ENCODE results near the gene FLAD1.

FLAD1 gene

DNA sequence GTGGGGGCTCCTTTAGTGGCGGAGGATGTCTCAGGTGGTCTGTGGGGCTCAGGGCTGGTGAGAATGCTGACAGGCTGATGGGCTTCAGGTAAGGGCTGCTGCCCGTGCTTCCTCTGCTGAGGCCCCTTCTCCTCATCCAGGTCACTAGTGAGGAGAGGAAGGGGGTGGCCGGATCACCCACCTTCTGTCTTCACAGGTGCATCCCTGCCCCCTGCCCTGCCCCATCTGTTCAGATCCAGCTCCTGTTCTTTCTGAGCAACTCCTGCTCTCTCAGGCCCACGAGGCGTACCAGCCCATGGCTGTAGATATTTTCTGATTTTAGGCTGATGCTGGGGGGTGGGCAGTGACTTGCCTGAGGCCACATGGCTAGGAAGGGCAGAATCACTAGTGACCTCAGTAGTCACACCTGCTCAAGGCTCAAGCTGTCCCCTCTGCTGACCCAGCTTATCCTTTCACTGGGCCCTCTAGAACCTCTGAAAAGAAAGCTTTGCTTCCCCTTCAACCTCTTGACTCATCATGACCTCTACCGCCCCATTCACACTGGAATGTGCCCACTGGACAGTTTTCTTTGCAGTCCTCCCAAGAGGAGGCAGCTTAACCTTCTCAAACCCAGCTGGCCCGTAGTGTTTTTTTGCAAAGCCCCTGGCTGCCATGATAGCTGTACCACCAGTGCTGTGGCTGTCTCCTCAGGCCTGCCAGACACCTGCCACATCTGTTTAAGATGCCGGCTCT lies 35.6 kb downstream of the FLAD1 start:
- DNase-seq: no peak

- no peak for DNase-seq
Measured at GRCh38 chr1:155019377-155020245, 36.5 kb downstream of the FLAD1 start.

- DNase-seq: no peak
Measured at GRCh38 chr1:155022136-155022926, 39.2 kb downstream of the FLAD1 start.

- DNase-seq: no peak
Measured at GRCh38 chr1:155022927-155023236, 39.7 kb downstream of the FLAD1 start.

- no peak for DNase-seq
Measured at GRCh38 chr1:155023627-155024026, 40.5 kb downstream of the FLAD1 start.

GRCh38 chr1:155024315-155024714 lies 41.2 kb downstream of the FLAD1 start:
- DNase-seq: no peak

- DNase-seq: no peak
Measured at GRCh38 chr1:155026154-155026553, 43.0 kb downstream of the FLAD1 start.

DNA sequence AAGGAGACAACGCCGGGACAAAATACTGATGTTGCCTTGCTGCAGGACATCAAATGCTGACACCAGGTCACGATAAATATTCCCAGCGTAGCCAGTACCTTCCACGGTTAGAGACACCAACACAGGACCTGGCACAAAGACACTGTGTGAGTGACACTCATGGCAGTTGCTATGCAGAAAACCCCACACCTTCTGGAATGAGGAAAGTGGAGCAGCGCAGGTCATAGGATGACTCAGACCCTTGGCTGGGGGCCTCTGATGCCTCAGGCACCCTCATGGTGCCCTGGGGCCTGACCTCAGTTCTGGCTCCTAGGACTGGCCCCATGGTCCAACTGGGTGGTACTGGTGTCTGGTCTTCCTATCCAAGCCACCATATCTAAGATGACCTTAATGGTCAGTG lies 43.4 kb downstream of the FLAD1 start:
- no peak for DNase-seq

- DNase-seq: no peak
Measured at GRCh38 chr1:155029513-155030242, 46.5 kb downstream of the FLAD1 start.

DNA sequence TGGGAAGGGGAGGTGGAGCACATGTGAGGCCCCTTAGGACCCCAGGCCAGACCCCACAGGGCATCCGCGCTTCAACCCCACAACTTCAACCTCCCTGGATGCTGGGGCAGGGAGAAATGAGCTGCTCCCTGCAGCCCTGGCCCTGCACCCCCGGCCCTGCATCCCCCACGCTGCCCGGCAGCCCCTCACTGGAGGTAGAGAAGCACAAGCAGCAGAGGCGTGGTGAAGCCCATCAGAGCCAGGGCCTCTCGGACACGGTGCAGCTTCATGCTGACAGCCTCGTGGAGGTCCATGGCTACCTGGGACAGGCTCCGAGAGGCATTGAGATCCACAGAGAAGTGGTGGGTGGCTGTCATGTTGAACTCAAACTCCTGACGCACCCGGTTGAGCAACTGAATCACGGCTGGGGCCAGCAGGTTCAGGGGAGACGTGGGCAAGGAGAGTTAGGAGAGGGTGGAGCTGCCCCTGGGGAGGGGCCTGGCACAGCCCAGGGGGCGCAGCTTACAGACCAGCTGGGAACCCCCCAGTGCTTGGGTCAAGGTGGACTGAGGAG lies 47.2 kb downstream of the FLAD1 start:
- no peak for DNase-seq

DNA sequence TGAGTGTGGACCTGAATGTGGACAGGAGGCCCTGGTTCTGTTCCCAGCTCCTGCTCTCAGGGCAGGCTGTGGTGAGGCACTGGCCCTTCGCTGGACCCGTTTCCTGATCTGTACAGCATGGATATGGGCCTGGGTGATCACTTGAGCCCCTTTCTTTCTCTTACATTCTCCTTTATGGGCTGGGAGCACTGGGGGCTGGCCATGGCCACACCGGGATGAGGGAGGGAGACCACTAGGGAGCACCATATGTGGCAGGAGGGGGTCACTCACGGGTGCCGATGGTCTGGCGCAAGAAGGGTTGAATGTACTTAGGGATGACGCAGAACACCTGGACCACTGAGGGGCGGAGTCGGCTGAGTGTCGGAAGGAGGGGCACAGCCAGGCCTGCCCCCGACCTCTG lies 47.8 kb downstream of the FLAD1 start:
- no peak for DNase-seq

GRCh38 chr1:155032886-155033285 lies 49.7 kb downstream of the FLAD1 start:
- DNase-seq: no peak

- no peak for DNase-seq
Measured at GRCh38 chr1:155033524-155033923, 50.4 kb downstream of the FLAD1 start, which contains the start of the genes DCST1 and DCST2. Gene DCST1, plus strand, starts transcription at chr1:155033824. Its CDS starts 213 bp downstream, at chr1:155034037. Gene DCST2, minus strand, starts transcription at chr1:155033781. Its CDS starts 80 bp downstream, at chr1:155033701.

DNA sequence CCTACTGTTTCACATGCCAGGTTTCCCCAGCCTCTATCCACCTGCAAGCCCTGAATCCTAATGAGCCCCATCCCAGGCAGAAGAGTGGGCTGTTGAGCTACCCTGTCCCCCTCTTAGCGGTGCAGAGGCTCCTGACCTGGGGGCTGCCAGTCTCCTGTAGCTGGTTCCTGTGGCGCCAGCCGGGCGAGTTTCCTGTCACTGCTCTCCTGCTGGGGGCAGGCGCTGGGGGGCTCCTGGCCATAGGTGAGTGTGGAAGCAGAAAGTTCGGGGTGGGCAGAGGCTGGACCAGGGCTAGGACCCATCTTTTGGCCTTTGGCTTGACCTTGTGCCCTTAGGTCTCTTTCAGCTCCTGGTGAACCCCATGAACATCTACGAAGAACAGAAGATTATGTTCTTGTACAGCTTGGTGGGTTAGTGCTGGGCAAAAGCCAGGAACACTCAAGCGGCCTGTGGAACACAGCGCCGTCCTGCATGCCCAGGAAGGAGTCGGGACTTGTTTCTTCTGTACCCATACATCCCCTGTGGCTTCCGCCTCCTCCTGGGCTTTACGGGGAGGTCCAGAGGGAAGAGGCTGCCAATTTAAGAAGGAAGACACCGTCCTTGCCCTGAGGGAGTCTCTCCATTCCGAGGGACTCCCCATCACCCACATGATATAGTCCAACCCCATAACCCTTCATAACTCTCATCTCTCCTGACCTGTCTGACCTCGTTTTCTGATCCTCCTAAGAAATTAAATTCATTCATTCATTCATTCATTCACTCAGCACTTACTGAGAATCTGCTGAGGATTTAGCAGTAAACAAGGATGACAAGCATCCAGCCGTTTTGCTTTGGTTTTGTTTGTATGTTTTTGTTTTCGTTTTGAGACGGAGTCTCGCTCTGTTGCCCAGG lies 51.4 kb downstream of the FLAD1 start:
- DNase-seq: no peak

GRCh38 chr1:155035936-155036335 lies 52.8 kb downstream of the FLAD1 start:
- no peak for DNase-seq

DNA sequence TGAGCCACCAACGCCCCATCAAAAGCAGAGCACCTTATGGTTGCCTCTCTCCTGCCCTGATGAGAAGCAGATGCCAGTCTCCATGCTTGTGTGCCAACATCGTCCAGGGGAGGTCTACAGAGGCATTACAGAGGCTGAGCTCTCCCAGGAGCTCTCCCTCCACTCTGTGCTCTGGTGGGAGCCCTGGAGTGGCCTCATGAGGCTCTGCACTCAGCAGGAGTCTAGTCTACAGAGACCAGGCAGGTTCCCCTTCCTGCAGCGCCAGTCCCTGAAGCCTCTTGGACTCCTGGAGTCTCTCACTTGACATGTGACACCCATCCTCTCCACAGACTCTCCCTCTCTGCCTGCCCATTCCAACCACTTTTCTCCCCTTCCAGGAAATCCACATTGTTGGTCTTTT lies 53.9 kb downstream of the FLAD1 start:
- no peak for DNase-seq

DNA sequence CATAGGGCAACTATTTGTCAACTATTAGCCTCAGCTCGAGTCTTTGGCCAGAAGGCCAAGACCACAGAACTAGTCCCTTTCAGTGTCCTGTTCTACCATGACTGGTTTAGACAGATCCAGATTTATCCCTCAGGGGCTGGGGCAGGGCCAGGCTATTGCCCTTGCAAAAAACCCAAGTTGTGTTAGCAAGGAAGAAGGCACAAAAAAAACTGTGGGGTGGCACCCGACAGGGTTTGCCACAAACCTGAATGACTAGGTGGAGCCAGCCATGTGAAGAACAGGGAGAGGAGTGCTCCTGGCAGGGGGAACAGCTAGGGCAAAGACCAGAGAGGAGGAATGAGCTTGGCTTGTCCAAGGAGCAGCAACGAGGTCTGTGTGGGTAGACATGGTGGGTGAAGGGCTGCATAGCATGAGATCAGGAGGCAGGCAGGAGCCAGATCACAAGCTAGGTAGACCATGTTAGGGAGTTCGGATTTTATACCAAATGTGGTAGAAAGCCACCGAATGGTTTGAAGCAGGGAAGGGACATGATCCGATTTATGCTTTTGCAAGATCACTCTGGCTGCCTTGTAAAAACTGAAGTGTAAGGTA lies 54.8 kb downstream of the FLAD1 start:
- no peak for DNase-seq

- DNase-seq: no peak
Measured at GRCh38 chr1:155038602-155039307, 55.6 kb downstream of the FLAD1 start.

- no peak for DNase-seq
Measured at GRCh38 chr1:155039308-155039669, 56.1 kb downstream of the FLAD1 start.

- no peak for DNase-seq
Measured at GRCh38 chr1:155040358-155041093, 57.4 kb downstream of the FLAD1 start.

Data from stimulated activated CD4-positive, alpha-beta T cell treated with anti-CD3 and anti-CD28 coated beads, Interleukin-2, amount 100 ng/mL, for 48 hours (primary cell).